KOPT-K1 (cell line): ENCODE measurements around the gene ROBO4.

Experiments
- H3K27ac ChIP-seq: fragments of 200-600 bp; sonication (generic); 2 replicates; pipeline ENCODE4 v1.5.1; 2016; ENCODE audit warnings: antibody characterized with exemption, mild to moderate bottlenecking, low read depth, low read length; ENCODE audit not compliant: poor library complexity, severe bottlenecking
- H3K36me3 ChIP-seq: fragments of 200-600 bp; sonication (generic); 2 replicates; pipeline ENCODE4 v1.5.1; 2017; ENCODE audit warnings: antibody characterized with exemption, mild to moderate bottlenecking, low read length, moderate library complexity; ENCODE audit not compliant: insufficient read depth
- H3K9me3 ChIP-seq: fragments of 200-600 bp; sonication (generic); 2 replicates; pipeline ENCODE4 v1.5.1; 2017; ENCODE audit warnings: antibody characterized with exemption, low read length, mild to moderate bottlenecking; ENCODE audit not compliant: insufficient read depth, poor library complexity, severe bottlenecking

Gene ROBO4

DNA sequence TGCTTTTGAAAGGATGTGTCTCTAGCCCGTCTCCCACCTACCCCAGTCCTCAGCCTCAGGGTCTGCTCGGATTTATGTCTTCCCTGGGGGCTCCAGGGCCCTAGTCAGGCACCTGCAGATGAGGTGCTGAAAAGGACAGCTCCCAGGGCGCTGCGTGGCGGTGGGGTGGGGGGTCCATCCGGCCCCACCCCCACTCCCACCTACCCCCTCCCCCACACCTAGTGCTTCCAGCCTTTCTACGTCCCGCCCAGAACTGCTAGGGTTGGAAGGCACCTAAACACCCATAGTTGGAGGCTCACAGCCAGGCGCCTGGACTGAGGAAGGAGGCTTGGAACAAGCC is 33.9 kb downstream of the ROBO4 start:
- H3K27ac ChIP-seq, result no peak overlapping the region

GRCh38 chr11:124863137-124863825 is 34.4 kb downstream of the ROBO4 start:
- no peak overlapping the region for H3K27ac ChIP-seq
- H3K9me3 ChIP-seq, result no peaks in the 10 kb centered on the region
- no peaks in the 10 kb centered on the region for H3K36me3 ChIP-seq

More for the DNA sequence above, 33.9 kb downstream of the ROBO4 start:
- no peaks in the 10 kb centered on the region for H3K36me3 ChIP-seq
- H3K9me3 ChIP-seq, result no peaks in the 10 kb centered on the region

DNA sequence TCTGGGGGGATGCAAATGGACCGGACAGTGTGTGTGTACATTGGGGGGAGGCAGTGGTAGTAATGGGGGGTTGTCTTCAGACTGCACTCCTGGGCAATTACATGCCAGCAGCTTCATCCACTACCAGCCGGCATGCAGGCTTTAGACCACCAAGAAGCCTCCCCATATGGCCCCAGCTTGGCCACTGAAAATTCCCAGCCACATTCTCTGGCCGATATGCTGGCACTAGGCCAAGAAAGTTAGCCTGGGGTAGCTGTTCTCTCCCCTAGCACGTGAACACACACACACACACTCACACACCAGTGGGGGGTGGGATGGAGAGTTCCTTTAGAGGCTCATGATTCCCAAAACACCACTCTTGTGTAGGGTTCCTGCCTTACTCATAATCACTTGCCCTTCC is 36.0 kb downstream of the ROBO4 start:
- Histone ChIP-seq H3K36me3 (no peaks in the 10 kb centered on the region), H3K27ac (no peak overlapping the region)

DNA sequence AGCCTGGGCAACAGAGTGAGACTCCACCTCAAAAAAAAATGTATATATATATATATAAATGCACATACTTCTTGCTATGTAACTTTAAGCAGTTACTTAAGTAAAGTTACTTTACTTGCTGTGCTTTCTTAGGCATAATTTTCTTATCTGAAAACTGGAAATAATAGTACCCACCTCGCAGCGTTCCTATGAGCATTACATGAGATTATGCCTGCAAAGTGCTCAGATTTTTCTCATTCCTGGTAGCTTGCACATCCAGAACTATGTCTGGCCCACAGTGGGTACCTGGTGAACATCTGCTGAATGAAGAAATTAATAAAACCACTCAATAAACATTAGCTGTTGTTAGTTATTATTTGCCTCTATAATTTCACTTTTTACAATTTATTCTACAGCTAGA is 38.5 kb downstream of the ROBO4 start:
- Histone ChIP-seq H3K9me3 (no peaks in the 10 kb centered on the region), H3K36me3 (no peaks in the 10 kb centered on the region), H3K27ac (no peak overlapping the region)

More for the DNA sequence above, 36.0 kb downstream of the ROBO4 start:
- H3K9me3 ChIP-seq, result no peaks in the 10 kb centered on the region

GRCh38 chr11:124846070-124846673 is 51.5 kb downstream of the ROBO4 start:
- no peak overlapping the region for H3K27ac ChIP-seq
- H3K36me3 ChIP-seq, result no peaks in the 10 kb centered on the region
- peaks cover 6% of the 10 kb centered on the region for H3K9me3 ChIP-seq

- Histone ChIP-seq H3K9me3 (peaks cover 6% of the 10 kb centered on the region), H3K36me3 (no peaks in the 10 kb centered on the region), H3K27ac (no peak overlapping the region)
Measured at GRCh38 chr11:124844664-124845079, 53.0 kb downstream of the ROBO4 start.

GRCh38 chr11:124843616-124843910 is 54.1 kb downstream of the ROBO4 start:
- no peaks in the 10 kb centered on the region for H3K36me3 ChIP-seq
- no peaks in the 10 kb centered on the region for H3K9me3 ChIP-seq
- H3K27ac ChIP-seq, result no peak overlapping the region

- Histone ChIP-seq H3K36me3 (no peaks in the 10 kb centered on the region), H3K9me3 (no peaks in the 10 kb centered on the region), H3K27ac (no peak overlapping the region)
Measured at GRCh38 chr11:124842305-124842704, 55.4 kb downstream of the ROBO4 start.

GRCh38 chr11:124841840-124842239 is 55.8 kb downstream of the ROBO4 start:
- Histone ChIP-seq H3K36me3 (no peaks in the 10 kb centered on the region), H3K27ac (no peak overlapping the region), H3K9me3 (no peaks in the 10 kb centered on the region)

GRCh38 chr11:124841201-124841600 is 56.5 kb downstream of the ROBO4 start:
- no peak overlapping the region for H3K27ac ChIP-seq
- H3K36me3 ChIP-seq, result no peaks in the 10 kb centered on the region
- H3K9me3 ChIP-seq, result no peaks in the 10 kb centered on the region

GRCh38 chr11:124840666-124841065 is 57.0 kb downstream of the ROBO4 start:
- Histone ChIP-seq H3K9me3 (no peaks in the 10 kb centered on the region), H3K36me3 (no peaks in the 10 kb centered on the region), H3K27ac (no peak overlapping the region)

- H3K27ac ChIP-seq, result no peak overlapping the region
- no peaks in the 10 kb centered on the region for H3K36me3 ChIP-seq
- H3K9me3 ChIP-seq, result no peaks in the 10 kb centered on the region
Measured at GRCh38 chr11:124839972-124840621, 57.6 kb downstream of the ROBO4 start.

DNA sequence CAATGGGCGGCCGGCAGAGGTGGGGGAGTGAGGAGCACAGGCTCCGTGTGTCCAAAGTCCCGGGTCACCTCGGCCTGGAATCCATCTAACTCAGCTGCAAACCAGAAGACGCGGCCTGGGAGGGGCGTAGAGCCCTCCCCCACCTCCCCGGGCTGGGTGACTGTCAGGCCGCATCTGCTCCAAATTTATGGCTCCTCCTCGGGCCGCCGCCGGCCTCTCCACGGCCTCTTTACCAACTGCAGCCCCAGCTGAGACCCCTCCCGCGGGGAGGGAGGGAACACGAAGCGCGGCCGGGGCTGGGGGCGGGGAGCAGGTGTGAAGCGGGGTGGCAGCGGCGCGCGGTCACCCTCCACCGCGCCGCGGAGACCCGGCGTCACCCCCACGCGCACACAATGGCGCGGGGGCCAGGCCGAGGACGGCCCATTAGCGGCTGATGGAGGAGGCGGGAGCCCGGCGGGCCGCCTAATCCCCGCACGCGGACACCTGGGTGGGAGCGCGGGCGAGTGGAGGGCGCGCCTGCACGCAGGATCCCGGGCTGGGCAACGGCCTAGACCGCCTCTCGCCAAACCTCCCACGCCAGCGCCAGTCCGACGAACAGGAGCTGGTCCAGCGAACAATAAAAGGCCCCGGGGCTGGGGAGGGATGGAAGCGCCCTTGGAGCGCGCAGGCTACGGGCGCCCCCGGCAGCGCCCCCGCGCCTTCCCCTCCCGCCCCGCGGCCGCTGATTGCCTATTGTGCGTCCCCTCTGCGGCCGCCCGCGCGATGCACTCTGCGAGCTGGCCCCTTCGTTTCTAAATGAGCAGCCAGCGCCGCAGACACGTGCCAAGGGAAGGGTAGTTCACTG is 58.3 kb downstream of the ROBO4 start:
- Histone ChIP-seq H3K36me3 (no peaks in the 10 kb centered on the region), H3K27ac (no peak overlapping the region), H3K9me3 (no peaks in the 10 kb centered on the region)

DNA sequence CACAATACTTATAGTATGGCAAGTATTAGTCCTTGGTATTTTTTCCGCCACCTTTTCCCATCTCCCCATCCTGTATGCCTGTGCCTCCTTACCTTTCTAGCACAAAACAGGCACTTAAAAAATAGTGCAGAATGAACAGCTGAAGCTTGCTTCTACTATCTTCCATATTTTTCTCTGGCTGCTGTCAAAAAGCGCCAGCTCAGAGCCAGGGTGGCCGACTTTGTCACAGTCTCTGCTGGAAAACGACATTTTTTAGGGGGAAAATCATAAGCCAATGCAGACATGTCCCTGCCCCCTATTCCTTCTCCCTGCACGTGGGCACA is 58.9 kb downstream of the ROBO4 start:
- H3K36me3 ChIP-seq, result no peaks in the 10 kb centered on the region
- no peaks in the 10 kb centered on the region for H3K9me3 ChIP-seq
- H3K27ac ChIP-seq, result no peak overlapping the region

- H3K27ac ChIP-seq, result no peak overlapping the region
- no peaks in the 10 kb centered on the region for H3K9me3 ChIP-seq
- no peaks in the 10 kb centered on the region for H3K36me3 ChIP-seq
Measured at GRCh38 chr11:124837491-124837856, 60.2 kb downstream of the ROBO4 start.
